T follicular helper cell (primary cell): Measurements from ENCODE around the gene FAR1.

ENCODE experiments used
- DNase-seq: peaks from one replicate; pipeline ENCODE4 v3.0.0-alpha.2; 2020; ENCODE audit warnings: low read depth

The FAR1 gene

GRCh38 chr11:13669544-13670488 lies 1.3 kb downstream of the FAR1 start:
- DNase-seq = no peak

GRCh38 chr11:13672576-13673210 lies 4.2 kb downstream of the FAR1 start:
- no peak for DNase-seq

- no peak for DNase-seq
Measured at GRCh38 chr11:13674799-13675509, 6.5 kb downstream of the FAR1 start.

- no peak for DNase-seq
Measured at GRCh38 chr11:13676576-13676975, 8.1 kb downstream of the FAR1 start.

- DNase-seq = no peak
Measured at GRCh38 chr11:13679768-13680167, 11.3 kb downstream of the FAR1 start.

- no peak for DNase-seq
Measured at GRCh38 chr11:13680501-13681264, 12.2 kb downstream of the FAR1 start.

- DNase-seq = no peak
Measured at GRCh38 chr11:13681446-13681845, 13.0 kb downstream of the FAR1 start.

- no peak for DNase-seq
Measured at GRCh38 chr11:13682212-13682611, 13.7 kb downstream of the FAR1 start.

- no peak for DNase-seq
Measured at GRCh38 chr11:13685461-13686108, 17.1 kb downstream of the FAR1 start.

- no peak for DNase-seq
Measured at GRCh38 chr11:13686776-13687175, 18.3 kb downstream of the FAR1 start.

- no peak for DNase-seq
Measured at GRCh38 chr11:13687271-13687670, 18.8 kb downstream of the FAR1 start.

- no peak for DNase-seq
Measured at GRCh38 chr11:13691286-13691899, 22.9 kb downstream of the FAR1 start.

- no peak for DNase-seq
Measured at GRCh38 chr11:13692172-13692571, 23.7 kb downstream of the FAR1 start.

- no peak for DNase-seq
Measured at GRCh38 chr11:13694115-13694514, 25.6 kb downstream of the FAR1 start.

GRCh38 chr11:13695886-13696285 lies 27.4 kb downstream of the FAR1 start:
- DNase-seq = no peak

GRCh38 chr11:13697710-13698109 lies 29.2 kb downstream of the FAR1 start:
- no peak for DNase-seq

GRCh38 chr11:13698132-13698531 lies 29.7 kb downstream of the FAR1 start:
- DNase-seq = no peak

- DNase-seq = no peak
Measured at GRCh38 chr11:13699041-13699440, 30.6 kb downstream of the FAR1 start.

- no peak for DNase-seq
Measured at GRCh38 chr11:13699870-13700269, 31.4 kb downstream of the FAR1 start.

GRCh38 chr11:13701506-13701905 lies 33.0 kb downstream of the FAR1 start:
- DNase-seq = no peak

GRCh38 chr11:13702071-13702470 lies 33.6 kb downstream of the FAR1 start:
- no peak for DNase-seq
